ENCODE data around the gene NCAM2. TPM values are rescaled to one million over a fixed set of nuclear protein-coding genes. Genes with fewer than 3 reads are reported as not detected.

NCAM2 gene
- total and polyA plus RNA-seq, 5 donors from 2014 or later: not detected

GRCh38 chr21:21102896-21103295 is 104.7 kb downstream of the NCAM2 start:
- H3K27ac Mint-ChIP-seq: no peak overlapping the region
- no peaks in the 10 kb centered on the region for H3K36me3 Mint-ChIP-seq
- Histone ChIP-seq H3K4me1 (ENCODE audit: control insufficient read depth, insufficient read depth, low read length, poor library complexity, severe bottlenecking) (no peaks in the 10 kb centered on the region), H3K27ac (ENCODE audit: insufficient read depth, low read length, poor library complexity, severe bottlenecking) (no peak overlapping the region), H3K36me3 (ENCODE audit: control insufficient read depth, insufficient read depth, low read length) (no peaks in the 10 kb centered on the region), H3K27me3 (ENCODE audit: control insufficient read depth, insufficient read depth, low read length) (no peaks in the 10 kb centered on the region), H3K4me3 (ENCODE audit: low read depth, low read length) (no peak overlapping the region), H3K9me3 (ENCODE audit: control insufficient read depth in 2 of 2, low read length in 2 of 2) (no peaks in the 10 kb centered on the region)
- H3K9me3 Mint-ChIP-seq: peaks cover 0 to 5% (median 2%) of the 10 kb centered on the region in 7 donors
- H3K4me1 Mint-ChIP-seq: no peaks in the 10 kb centered on the region
- H3K4me3 Mint-ChIP-seq: no peak overlapping the region
- H3K27me3 Mint-ChIP-seq: no peaks in the 10 kb centered on the region
- no peak for ATAC-seq (ENCODE audit: low read depth in 2 of 2)
- no peak for DNase-seq

- H3K27ac Mint-ChIP-seq: no peak overlapping the region
- H3K4me3 Mint-ChIP-seq: no peak overlapping the region
- no peak overlapping the region for H3K27ac ChIP-seq (ENCODE audit: insufficient read depth, low read length, poor library complexity, severe bottlenecking)
- H3K4me3 ChIP-seq (ENCODE audit: low read depth, low read length): no peak overlapping the region
- H3K36me3 Mint-ChIP-seq: no peaks in the 10 kb centered on the region
- no peak for ATAC-seq (ENCODE audit: low read depth in 2 of 2)
- peaks cover 0 to 5% (median 2%) of the 10 kb centered on the region in 7 donors for H3K9me3 Mint-ChIP-seq
- no peaks in the 10 kb centered on the region for H3K4me1 ChIP-seq (ENCODE audit: control insufficient read depth, insufficient read depth, low read length, poor library complexity, severe bottlenecking)
- H3K9me3 ChIP-seq (ENCODE audit: control insufficient read depth in 2 of 2, low read length in 2 of 2): no peaks in the 10 kb centered on the region
- no peaks in the 10 kb centered on the region for H3K27me3 Mint-ChIP-seq
- no peaks in the 10 kb centered on the region for H3K4me1 Mint-ChIP-seq
- H3K27me3 ChIP-seq (ENCODE audit: control insufficient read depth, insufficient read depth, low read length): no peaks in the 10 kb centered on the region
- no peak for DNase-seq
- no peaks in the 10 kb centered on the region for H3K36me3 ChIP-seq (ENCODE audit: control insufficient read depth, insufficient read depth, low read length)
Measured at GRCh38 chr21:21103692-21104091, 105.5 kb downstream of the NCAM2 start.

- Histone ChIP-seq H3K36me3 (ENCODE audit: control insufficient read depth, insufficient read depth, low read length) (no peaks in the 10 kb centered on the region), H3K27ac (ENCODE audit: insufficient read depth, low read length, poor library complexity, severe bottlenecking) (no peak overlapping the region), H3K27me3 (ENCODE audit: control insufficient read depth, insufficient read depth, low read length) (no peaks in the 10 kb centered on the region), H3K4me3 (ENCODE audit: low read depth, low read length) (no peak overlapping the region), H3K4me1 (ENCODE audit: control insufficient read depth, insufficient read depth, low read length, poor library complexity, severe bottlenecking) (no peaks in the 10 kb centered on the region), H3K9me3 (ENCODE audit: control insufficient read depth in 2 of 2, low read length in 2 of 2) (peaks cover 0 to 2% of the 10 kb centered on the region in 2 experiments)
- no peaks in the 10 kb centered on the region for H3K4me1 Mint-ChIP-seq
- no peak overlapping the region for H3K4me3 Mint-ChIP-seq
- no peak for ATAC-seq (ENCODE audit: low read depth in 2 of 2)
- no peaks in the 10 kb centered on the region for H3K36me3 Mint-ChIP-seq
- H3K9me3 Mint-ChIP-seq: peaks cover 0 to 9% (median 7%) of the 10 kb centered on the region in 7 donors
- peaks cover 5% of the 10 kb centered on the region for H3K27me3 Mint-ChIP-seq
- H3K27ac Mint-ChIP-seq: no peak overlapping the region
- no peak for DNase-seq
Measured at GRCh38 chr21:21109736-21110135, 111.5 kb downstream of the NCAM2 start.

GRCh38 chr21:21111309-21111920 is 113.2 kb downstream of the NCAM2 start:
- no peaks in the 10 kb centered on the region for H3K27me3 ChIP-seq (ENCODE audit: control insufficient read depth, insufficient read depth, low read length)
- H3K4me3 ChIP-seq (ENCODE audit: low read depth, low read length): no peak overlapping the region
- H3K4me1 Mint-ChIP-seq: no peaks in the 10 kb centered on the region
- peaks cover 5% of the 10 kb centered on the region for H3K27me3 Mint-ChIP-seq
- no peaks in the 10 kb centered on the region for H3K36me3 ChIP-seq (ENCODE audit: control insufficient read depth, insufficient read depth, low read length)
- no peak overlapping the region for H3K27ac Mint-ChIP-seq
- peaks cover 0 to 4% of the 10 kb centered on the region in 2 experiments for H3K9me3 ChIP-seq (ENCODE audit: control insufficient read depth in 2 of 2, low read length in 2 of 2)
- H3K4me3 Mint-ChIP-seq: peak overlapping the region in 1 of 4 donors; percentile 77
- H3K27ac ChIP-seq (ENCODE audit: insufficient read depth, low read length, poor library complexity, severe bottlenecking): no peak overlapping the region
- ATAC-seq (ENCODE audit: low read depth in 2 of 2) (no peak), DNase-seq (no peak)
- no peaks in the 10 kb centered on the region for H3K36me3 Mint-ChIP-seq
- H3K4me1 ChIP-seq (ENCODE audit: control insufficient read depth, insufficient read depth, low read length, poor library complexity, severe bottlenecking): no peaks in the 10 kb centered on the region
- H3K9me3 Mint-ChIP-seq: peaks cover 0 to 12% (median 7%) of the 10 kb centered on the region in 7 donors

- H3K4me3 Mint-ChIP-seq: no peak overlapping the region
- peaks cover 5% of the 10 kb centered on the region for H3K27me3 Mint-ChIP-seq
- H3K27ac Mint-ChIP-seq: no peak overlapping the region
Measured at GRCh38 chr21:21114461-21114860, 116.3 kb downstream of the NCAM2 start.

GRCh38 chr21:21119091-21119490 is 120.9 kb downstream of the NCAM2 start:
- Histone ChIP-seq H3K36me3 (ENCODE audit: control insufficient read depth, insufficient read depth, low read length) (no peaks in the 10 kb centered on the region), H3K9me3 (ENCODE audit: control insufficient read depth in 2 of 2, low read length in 2 of 2) (peaks cover 2 to 4% of the 10 kb centered on the region in 2 experiments), H3K27me3 (ENCODE audit: control insufficient read depth, insufficient read depth, low read length) (no peaks in the 10 kb centered on the region), H3K27ac (ENCODE audit: insufficient read depth, low read length, poor library complexity, severe bottlenecking) (no peak overlapping the region), H3K4me3 (ENCODE audit: low read depth, low read length) (no peak overlapping the region), H3K4me1 (ENCODE audit: control insufficient read depth, insufficient read depth, low read length, poor library complexity, severe bottlenecking) (no peaks in the 10 kb centered on the region)
- H3K4me1 Mint-ChIP-seq: no peaks in the 10 kb centered on the region
- H3K9me3 Mint-ChIP-seq: peaks cover 3 to 16% (median 6%) of the 10 kb centered on the region in 7 donors
- no peaks in the 10 kb centered on the region for H3K36me3 Mint-ChIP-seq
- no peak overlapping the region for H3K4me3 Mint-ChIP-seq
- no peak for DNase-seq
- ATAC-seq (ENCODE audit: low read depth in 2 of 2): no peak
- no peak overlapping the region for H3K27ac Mint-ChIP-seq
- H3K27me3 Mint-ChIP-seq: no peaks in the 10 kb centered on the region

More at GRCh38 chr21:21114461-21114860, 116.3 kb downstream of the NCAM2 start:
- H3K27me3 ChIP-seq (ENCODE audit: control insufficient read depth, insufficient read depth, low read length): no peaks in the 10 kb centered on the region
- Mint-ChIP-seq H3K36me3 (no peaks in the 10 kb centered on the region), H3K4me1 (no peaks in the 10 kb centered on the region), H3K9me3 (peaks cover 3 to 16% (median 5%) of the 10 kb centered on the region in 7 donors)
- no peaks in the 10 kb centered on the region for H3K36me3 ChIP-seq (ENCODE audit: control insufficient read depth, insufficient read depth, low read length)
- no peak for DNase-seq
- H3K4me3 ChIP-seq (ENCODE audit: low read depth, low read length): no peak overlapping the region
- no peaks in the 10 kb centered on the region for H3K4me1 ChIP-seq (ENCODE audit: control insufficient read depth, insufficient read depth, low read length, poor library complexity, severe bottlenecking)
- H3K27ac ChIP-seq (ENCODE audit: insufficient read depth, low read length, poor library complexity, severe bottlenecking): no peak overlapping the region
- ATAC-seq (ENCODE audit: low read depth in 2 of 2): no peak
- H3K9me3 ChIP-seq (ENCODE audit: control insufficient read depth in 2 of 2, low read length in 2 of 2): peaks cover 0 to 4% of the 10 kb centered on the region in 2 experiments

GRCh38 chr21:21122680-21123079 is 124.5 kb downstream of the NCAM2 start:
- DNase-seq (no peak), ATAC-seq (ENCODE audit: low read depth in 2 of 2) (no peak)
- H3K9me3 ChIP-seq (ENCODE audit: control insufficient read depth in 2 of 2, low read length in 2 of 2): peaks cover 0 to 4% of the 10 kb centered on the region in 2 experiments
- no peak overlapping the region for H3K27ac Mint-ChIP-seq
- no peak overlapping the region for H3K27ac ChIP-seq (ENCODE audit: insufficient read depth, low read length, poor library complexity, severe bottlenecking)
- H3K27me3 ChIP-seq (ENCODE audit: control insufficient read depth, insufficient read depth, low read length): no peaks in the 10 kb centered on the region
- H3K4me1 Mint-ChIP-seq: no peaks in the 10 kb centered on the region
- no peaks in the 10 kb centered on the region for H3K36me3 ChIP-seq (ENCODE audit: control insufficient read depth, insufficient read depth, low read length)
- H3K4me1 ChIP-seq (ENCODE audit: control insufficient read depth, insufficient read depth, low read length, poor library complexity, severe bottlenecking): no peaks in the 10 kb centered on the region
- H3K36me3 Mint-ChIP-seq: no peaks in the 10 kb centered on the region
- no peak overlapping the region for H3K4me3 Mint-ChIP-seq
- H3K9me3 Mint-ChIP-seq: peaks cover 0 to 16% (median 4%) of the 10 kb centered on the region in 7 donors
- H3K4me3 ChIP-seq (ENCODE audit: low read depth, low read length): no peak overlapping the region
- no peaks in the 10 kb centered on the region for H3K27me3 Mint-ChIP-seq

- H3K4me3 Mint-ChIP-seq: no peak overlapping the region
- H3K27me3 Mint-ChIP-seq: no peaks in the 10 kb centered on the region
- H3K27me3 ChIP-seq (ENCODE audit: control insufficient read depth, insufficient read depth, low read length): no peaks in the 10 kb centered on the region
- no peaks in the 10 kb centered on the region for H3K36me3 Mint-ChIP-seq
- H3K9me3 Mint-ChIP-seq: peaks cover 1 to 14% (median 9%) of the 10 kb centered on the region in 7 donors
- H3K4me1 Mint-ChIP-seq: no peaks in the 10 kb centered on the region
- H3K9me3 ChIP-seq (ENCODE audit: control insufficient read depth in 2 of 2, low read length in 2 of 2): peaks cover 0 to 3% of the 10 kb centered on the region in 2 experiments
- DNase-seq (no peak), ATAC-seq (ENCODE audit: low read depth in 2 of 2) (no peak)
- H3K36me3 ChIP-seq (ENCODE audit: control insufficient read depth, insufficient read depth, low read length): no peaks in the 10 kb centered on the region
- H3K27ac ChIP-seq (ENCODE audit: insufficient read depth, low read length, poor library complexity, severe bottlenecking): no peak overlapping the region
- no peak overlapping the region for H3K4me3 ChIP-seq (ENCODE audit: low read depth, low read length)
- no peak overlapping the region for H3K27ac Mint-ChIP-seq
- H3K4me1 ChIP-seq (ENCODE audit: control insufficient read depth, insufficient read depth, low read length, poor library complexity, severe bottlenecking): no peaks in the 10 kb centered on the region
Measured at GRCh38 chr21:21132390-21132789, 134.2 kb downstream of the NCAM2 start.
